HCT116 (cell line): ENCODE results near the gene PLB1. TPM values are rescaled to one million over a fixed set of nuclear protein-coding genes. Genes with fewer than 3 reads are reported as not detected.

Source experiments
- ATAC-seq: fragments of 200-7000 bp; cut with Tn5 transposase; 2 replicates; pipeline ENCODE4 v1.9.1; 2020; ENCODE audit warnings: mild to moderate bottlenecking, moderate library complexity
- BruUV-seq: library from RNA; stranded (reverse); fragments of 400-500 nt; replicated peaks from 2 replicates; lab custom pipeline; 2021; lab: Mats Ljungman, UMichigan
- CTCF ChIA-PET: fragments of 300-600 bp; sonication (Branson Sonifier 250); formaldehyde crosslinking; loops from one replicate; lab custom pipeline; 2021; ENCODE audit warnings: antibody characterized with exemption; lab: Charles Lee
- POLR2A ChIA-PET: fragments of 300-600, 350-600 bp; sonication (Branson Sonifier 250); formaldehyde crosslinking; loops from one replicate; lab custom pipeline; 2021; ENCODE audit warnings: antibody characterized with exemption; lab: Charles Lee
- RAD21 ChIA-PET, 2 experiments: fragments of 300-600 bp; sonication (Branson Sonifier 250); formaldehyde crosslinking; loops; one replicate each; lab custom pipeline; 2023; ENCODE audit warnings: low total read pairs in 2 of 2; ENCODE audit not compliant: uncharacterized antibody in 2 of 2, unreplicated experiment in 2 of 2, low non-redundant PET in 1 of 2; lab: Charles Lee
- DNase-seq: peaks from one replicate; pipeline ENCODE4 v3.0.0-alpha.2; 2010; ENCODE audit warnings: low read depth, low spot score
- H2AFZ ChIP-seq: fragments of 200-600 bp; shearing (Covaris generic), sonication (generic); 2 replicates; pipeline ENCODE4 v1.6.1; 2017; ENCODE audit warnings: low read depth, mixed run types, mixed read lengths, antibody characterized with exemption, low read length; ENCODE audit not compliant: poor library complexity, severe bottlenecking
- H3K27ac ChIP-seq: 2 replicates; pipeline ENCODE4 v1.5.1; 2012; ENCODE audit warnings: low read depth, low read length
- H3K27me3 ChIP-seq: fragments of 200-600 bp; sonication (generic); 2 replicates; pipeline ENCODE4 v1.6.1; 2016; ENCODE audit warnings: mixed run types, low read length, mixed read lengths; ENCODE audit not compliant: insufficient read depth
- H3K36me3 ChIP-seq, 2 experiments: fragments of 200-500 bp in 1 of 2; fragments of 200-600 bp in 1 of 2; sonication (Bioruptor generic) in 1 of 2; sonication (generic) in 1 of 2; 2 replicates each; pipeline versions ENCODE4 v1.5.1 to v1.6.1; 2014 to 2016; ENCODE audit warnings: low read length in 2 of 2, inconsistent platforms in 1 of 2, mixed read lengths in 1 of 2, mixed run types in 1 of 2; ENCODE audit not compliant: insufficient read depth in 2 of 2, control insufficient read depth in 1 of 2
- H3K4me1 ChIP-seq, 2 experiments: fragments of 200-600 bp in 1 of 2; sonication (generic) in 1 of 2; 2 replicates each; pipeline versions ENCODE4 v1.5.1 to v1.6.1; 2012 to 2017; ENCODE audit warnings: low read length in 2 of 2, inconsistent platforms in 1 of 2, mild to moderate bottlenecking in 1 of 2, mixed read lengths in 1 of 2, mixed run types in 1 of 2, moderate library complexity in 1 of 2; ENCODE audit not compliant: insufficient read depth in 2 of 2, control insufficient read depth in 1 of 2
- H3K4me2 ChIP-seq: fragments of 200-600 bp; sonication (generic); 2 replicates; pipeline ENCODE4 v1.6.1; 2017; ENCODE audit warnings: mixed run types, low read length, mixed read lengths
- H3K4me3 ChIP-seq, 2 experiments: fragments of 200-600 bp in 1 of 2; sonication (generic) in 1 of 2; replicated peaks in 1 of 2; 2 replicates each; pipeline ENCODE4 v1.5.1; 2011 to 2016; ENCODE audit warnings: low read length in 2 of 2, control low read depth in 1 of 2, low read depth in 1 of 2, mild to moderate bottlenecking in 1 of 2, mixed read lengths in 1 of 2, mixed run types in 1 of 2
- H3K79me2 ChIP-seq: fragments of 200-600 bp; sonication (generic); 2 replicates; pipeline ENCODE4 v1.6.1; 2017; ENCODE audit warnings: mild to moderate bottlenecking, mixed run types, low read length, moderate library complexity, mixed read lengths; ENCODE audit not compliant: insufficient read depth
- H3K9ac ChIP-seq: fragments of 200-600 bp; sonication (generic); 2 replicates; pipeline ENCODE4 v1.6.1; 2016; ENCODE audit warnings: low read length, mixed read lengths
- H3K9me2 ChIP-seq: fragments of 200-600 bp; sonication (generic), shearing (Covaris generic); 2 replicates; pipeline ENCODE4 v1.6.1; 2017; ENCODE audit warnings: mixed run types, mild to moderate bottlenecking, moderate library complexity; ENCODE audit not compliant: insufficient read depth
- H3K9me3 ChIP-seq, 2 experiments: fragments of 200-500 bp in 1 of 2; fragments of 200-600 bp in 1 of 2; sonication (Bioruptor generic) in 1 of 2; sonication (generic) in 1 of 2; 2 replicates each; pipeline ENCODE4 v1.6.1; 2014 to 2017; ENCODE audit warnings: low read length in 2 of 2, mixed read lengths in 2 of 2, inconsistent platforms in 1 of 2, low read depth in 1 of 2, mild to moderate bottlenecking in 1 of 2, mixed run types in 1 of 2, moderate library complexity in 1 of 2; ENCODE audit not compliant: control insufficient read depth in 1 of 2, insufficient read depth in 1 of 2
- H4K20me1 ChIP-seq: fragments of 200-600 bp; sonication (generic), shearing (Covaris generic); 2 replicates; pipeline ENCODE4 v1.6.1; 2017; ENCODE audit warnings: mixed run types, mild to moderate bottlenecking, moderate library complexity; ENCODE audit not compliant: insufficient read depth
- ATF3 ChIP-seq: IDR thresholded peaks from 2 replicates; pipeline ENCODE4 v1.6.1; 2012
- CBX3 ChIP-seq: IDR thresholded peaks from 2 replicates; pipeline ENCODE4 v1.6.1; 2012; ENCODE audit warnings: low read depth
- CTCF ChIP-seq, 3 experiments: fragments of 200-600 bp in 1 of 3; sonication (generic) in 1 of 3; IDR thresholded peaks in 2 of 3; conservative IDR thresholded peaks in 1 of 3; 2 replicates each; pipeline ENCODE4 v1.5.1; 2012 to 2017; ENCODE audit warnings: low read depth in 2 of 3, low read length in 2 of 3, antibody characterized with exemption in 1 of 3, borderline replicate concordance in 1 of 3, control low read depth in 1 of 3, mild to moderate bottlenecking in 1 of 3, mixed read lengths in 1 of 3, mixed run types in 1 of 3, moderate library complexity in 1 of 3; ENCODE audit not compliant: insufficient read depth in 1 of 3
- EGR1 ChIP-seq: IDR thresholded peaks from 2 replicates; pipeline ENCODE4 v1.6.1; 2012; ENCODE audit warnings: low read depth
- ELF1 ChIP-seq: IDR thresholded peaks from 2 replicates; pipeline ENCODE4 v1.6.1; 2012; ENCODE audit warnings: low read depth, borderline replicate concordance
- EZH2 ChIP-seq: fragments of 200-600 bp; sonication (generic); IDR thresholded peaks from 2 replicates; pipeline ENCODE4 v1.6.1; 2017; ENCODE audit warnings: antibody characterized with exemption, mixed run types
- RAD21 ChIP-seq: IDR thresholded peaks from 2 replicates; pipeline ENCODE4 v1.6.1; 2012; ENCODE audit warnings: low read depth, mild to moderate bottlenecking
- REST ChIP-seq: IDR thresholded peaks from 2 replicates; pipeline ENCODE4 v1.6.1; 2012; ENCODE audit warnings: low read depth
- SP1 ChIP-seq: IDR thresholded peaks from 2 replicates; pipeline ENCODE4 v1.6.1; 2012; ENCODE audit warnings: low read depth
- SRF ChIP-seq: IDR thresholded peaks from 2 replicates; pipeline ENCODE4 v1.6.1; 2012; ENCODE audit warnings: low read depth
- TCF7L2 ChIP-seq: IDR thresholded peaks from 2 replicates; pipeline ENCODE4 v1.7.0; 2011; ENCODE audit warnings: borderline replicate concordance, inconsistent platforms; ENCODE audit not compliant: insufficient read depth, insufficient read length; ENCODE audit errors: extremely low read depth
- ZBTB33 ChIP-seq: IDR thresholded peaks from 2 replicates; pipeline ENCODE4 v1.6.1; 2011; ENCODE audit warnings: mild to moderate bottlenecking, low read length, moderate library complexity; ENCODE audit not compliant: insufficient replicate concordance; ENCODE audit errors: extremely low read depth
- ZNF274 ChIP-seq: fragments of 200-500 bp; sonication (Bioruptor generic); IDR thresholded peaks from 2 replicates; pipeline ENCODE4 v1.6.1; 2014; ENCODE audit warnings: mild to moderate bottlenecking, low read depth, low read length, inconsistent platforms
- intact Hi-C: fragments of 100-400 bp; cut with micrococcal nuclease; formaldehyde crosslinking; loops from 2 replicates; pipeline ENCODE4 v1.10.0; 2022
- total RNA-seq: library from RNA; stranded (reverse); gene quantifications from one replicate; pipeline ENCODE4 v1.2.1, GENCODE V29; 2021; ENCODE audit not compliant: unreplicated experiment

Gene PLB1
- total RNA-seq, 1 experiment from 2014 or later, result 0.49 TPM

GRCh38 chr2:28678944-28679343 is 183.1 kb downstream of the PLB1 start:
- Histone ChIP-seq H3K27ac (no peak overlapping the region), H3K9ac (no peak overlapping the region), H2AFZ (no peak overlapping the region), H3K79me2 (no peaks in the 10 kb centered on the region), H3K9me2 (no peaks in the 10 kb centered on the region), H3K4me1 (peaks cover 9 to 14% of the 10 kb centered on the region in 2 experiments), H3K4me2 (no peak overlapping the region), H3K27me3 (no peaks in the 10 kb centered on the region), H3K9me3 (no peaks in the 10 kb centered on the region), H4K20me1 (no peaks in the 10 kb centered on the region), H3K4me3 (no peak overlapping the region), H3K36me3 (no peaks in the 10 kb centered on the region)
- ATAC-seq (no peak), DNase-seq (no peak)
- BruUV-seq, result no TSS peak
- TF ChIP-seq RAD21 (no peak), REST (no peak), ATF3 (no peak), SP1 (no peak), EZH2 (no peak), ZNF274 (no peak), TCF7L2 (no peak), ELF1 (no peak), ZBTB33 (no peak), CTCF (IDR thresholded peaks at IDR 0.05 in 2 of 3, conservative IDR thresholded peaks at IDR 0.05 in 1 of 3; ENCODE audit: borderline replicate concordance in 1 of 3, insufficient read depth in 1 of 3, low read depth in 2 of 3, low read length in 2 of 3) (no peak), CBX3 (no peak), EGR1 (no peak), SRF (no peak)
- ChIA-PET CTCF (no interaction called here), POLR2A (no interaction called here), RAD21 (no interaction called here)
- intact Hi-C loops, result no loop called here
